ENCODE results near the gene ABCA7.

GRCh38 chr19:1039646-1040475 lies at the start of gene ABCA7:
- no peak for TF ChIP-seq MXD4 (CRISPR knock-in tag; IDR thresholded peaks at IDR 0.05; ENCODE audit: borderline replicate concordance)
- TF ChIP-seq ELF4 (CRISPR knock-in tag; IDR thresholded peaks at IDR 0.05; ENCODE audit: low read depth), result no peak
- no peak for TF ChIP-seq ZSCAN18 (CRISPR knock-in tag; IDR thresholded peaks at IDR 0.05)
- no peak for TF ChIP-seq CTCF (IDR thresholded peaks at IDR 0.05)
